Transverse colon (tissue), 4 donors: ENCODE results near the gene SEMA5B. TPM values are rescaled to one million over a fixed set of nuclear protein-coding genes. Genes with fewer than 3 reads are reported as not detected.

Experiments
- DNase-seq: peaks from one replicate; pipeline ENCODE4 v3.0.0-alpha.2; 2019
- H3K27ac ChIP-seq, 4 donors: fragments of 200-600 bp; sonication (generic); 2 replicates each; pipeline ENCODE4 v1.5.1; 2016 to 2018; ENCODE audit warnings: inconsistent platforms in 4 of 4
- H3K27me3 ChIP-seq: fragments of 200-600 bp; sonication (generic); 2 replicates; pipeline ENCODE4 v1.5.1; 2017; ENCODE audit warnings: inconsistent platforms
- H3K36me3 ChIP-seq, 4 donors: fragments of 200-600 bp; sonication (generic); 2 replicates each; pipeline ENCODE4 v1.5.1; 2017 to 2019; ENCODE audit warnings: inconsistent platforms in 4 of 4
- H3K4me1 ChIP-seq, 4 donors: fragments of 200-600 bp; sonication (generic); 2 replicates each; pipeline ENCODE4 v1.5.1; 2017 to 2020; ENCODE audit warnings: inconsistent platforms in 4 of 4
- H3K4me3 ChIP-seq, 4 donors: fragments of 200-600 bp; sonication (generic); 1 replicate in 1 of 4; 2 replicates in 3 of 4; pipeline versions ENCODE4 v1.5.1 to v1.6.1; 2017 to 2019; ENCODE audit warnings: inconsistent platforms in 4 of 4
- H3K9me3 ChIP-seq, 2 donors: fragments of 200-600 bp; sonication (generic); 2 replicates each; pipeline ENCODE4 v1.5.1; 2017 to 2019; ENCODE audit warnings: inconsistent platforms in 2 of 2
- EP300 ChIP-seq: sonication (generic); formaldehyde crosslinking; IDR thresholded peaks from one replicate; pipeline ENCODE4 v1.6.1; 2017; ENCODE audit warnings: antibody characterized with exemption, low read depth
- POLR2A ChIP-seq: fragments of 450-650 bp; IDR thresholded peaks from one replicate; pipeline ENCODE4 v1.6.1; 2016; ENCODE audit warnings: antibody characterized with exemption, mild to moderate bottlenecking, moderate library complexity
- POLR2AphosphoS5 ChIP-seq, 3 donors: sonication (generic); formaldehyde crosslinking; IDR thresholded peaks; one replicate each; pipeline ENCODE4 v1.6.1; 2016; ENCODE audit warnings: antibody characterized with exemption in 3 of 3
- WGBS, 2 donors: methylation state at CpG; one replicate each; pipeline ENCODE4 v1.1.5; 2018; ENCODE audit warnings: low coverage in 1 of 2; 5-methylcytosine and 5-hydroxymethylcytosine counted together
- in situ Hi-C, 4 donors: fragments of 200-750 bp; cut with MboI; loops; one replicate each; pipeline versions ENCODE4 v1.15.0 to v1.15.1; 2017; ENCODE audit warnings: low sequenced_read_pairs in 3 of 4, low pct_ligation_motif_present in 1 of 4, low pct_unique_long_range_greater_than_20kb in 1 of 4
- intact Hi-C: fragments of 100-400 bp; cut with DNase I; formaldehyde crosslinking; loops from one replicate; pipeline ENCODE4 v1.15.1; 2023; ENCODE audit warnings: low total_unique reads
- total RNA-seq, 4 donors: library from RNA; depleted of rRNA; stranded (reverse); fragments of >200 nt; gene quantifications; one replicate each; pipeline ENCODE4 v1.1.0, GENCODE V29; 2016
- TF ChIP-seq, protein P1 (sequence below), 5 experiments: fragments of 200-600 bp in 3 of 5; fragments of 450-650 bp in 2 of 5; sonication (generic) in 3 of 5; IDR thresholded peaks; 1 replicate in 2 of 5; 2 replicates in 3 of 5; pipeline ENCODE4 v1.5.1; 2016 to 2017; ENCODE audit warnings: antibody characterized with exemption in 5 of 5, inconsistent platforms in 3 of 5, mild to moderate bottlenecking in 2 of 5, moderate library complexity in 1 of 5

Gene SEMA5B
- total RNA-seq, 4 donors from 2014 or later: 0.16 to 1.4 (median 0.27) TPM; not detected in 1

DNA sequence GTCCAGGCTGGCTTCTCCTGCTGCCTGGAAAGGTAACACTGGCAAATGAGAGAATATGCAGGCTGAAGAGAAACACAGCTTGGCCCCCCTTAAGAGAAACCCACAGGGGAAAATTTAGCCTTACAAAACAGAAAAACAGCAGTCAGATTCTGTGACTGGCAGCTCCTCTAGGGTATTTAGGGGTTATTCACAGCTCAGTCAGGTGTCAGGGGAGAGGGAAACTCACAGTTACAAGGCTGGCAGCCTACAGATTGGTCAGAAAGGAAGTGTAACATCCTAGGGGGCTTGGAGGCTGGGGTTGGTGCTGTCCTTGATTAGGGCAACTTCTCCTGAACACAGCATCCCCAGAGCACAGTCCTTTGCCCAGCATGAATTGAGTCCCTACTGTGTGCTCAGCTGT lies 81.4 kb downstream of the SEMA5B start:
- no peaks in the 10 kb centered on the region for H3K27me3 ChIP-seq
- H3K4me1 ChIP-seq: peaks cover 0 to 5% (median 1%) of the 10 kb centered on the region in 4 donors
- H3K27ac ChIP-seq: no peak overlapping the region
- TF ChIP-seq, protein P1, sequence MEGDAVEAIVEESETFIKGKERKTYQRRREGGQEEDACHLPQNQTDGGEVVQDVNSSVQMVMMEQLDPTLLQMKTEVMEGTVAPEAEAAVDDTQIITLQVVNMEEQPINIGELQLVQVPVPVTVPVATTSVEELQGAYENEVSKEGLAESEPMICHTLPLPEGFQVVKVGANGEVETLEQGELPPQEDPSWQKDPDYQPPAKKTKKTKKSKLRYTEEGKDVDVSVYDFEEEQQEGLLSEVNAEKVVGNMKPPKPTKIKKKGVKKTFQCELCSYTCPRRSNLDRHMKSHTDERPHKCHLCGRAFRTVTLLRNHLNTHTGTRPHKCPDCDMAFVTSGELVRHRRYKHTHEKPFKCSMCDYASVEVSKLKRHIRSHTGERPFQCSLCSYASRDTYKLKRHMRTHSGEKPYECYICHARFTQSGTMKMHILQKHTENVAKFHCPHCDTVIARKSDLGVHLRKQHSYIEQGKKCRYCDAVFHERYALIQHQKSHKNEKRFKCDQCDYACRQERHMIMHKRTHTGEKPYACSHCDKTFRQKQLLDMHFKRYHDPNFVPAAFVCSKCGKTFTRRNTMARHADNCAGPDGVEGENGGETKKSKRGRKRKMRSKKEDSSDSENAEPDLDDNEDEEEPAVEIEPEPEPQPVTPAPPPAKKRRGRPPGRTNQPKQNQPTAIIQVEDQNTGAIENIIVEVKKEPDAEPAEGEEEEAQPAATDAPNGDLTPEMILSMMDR (IDR thresholded peaks at IDR 0.05): no peak
- no peak for TF ChIP-seq EP300
- no peak for TF ChIP-seq POLR2AphosphoS5 (IDR thresholded peaks at IDR 0.05)
- no peak for TF ChIP-seq POLR2A
- H3K4me3 ChIP-seq: no peak overlapping the region
- in situ Hi-C loops (loop anchor here in 2 of 4 donors (25.0 kb wide), 1 partner anchor 316 kb away; no protein-coding TSS in a partner anchor), intact Hi-C loops (loop anchor here (10.0 kb wide), 1 partner anchor 79 kb away; the partner anchor contains the start of gene SEMA5B)
- no peak for DNase-seq
- no peaks in the 10 kb centered on the region for H3K9me3 ChIP-seq
- H3K36me3 ChIP-seq: no peaks in the 10 kb centered on the region

DNA sequence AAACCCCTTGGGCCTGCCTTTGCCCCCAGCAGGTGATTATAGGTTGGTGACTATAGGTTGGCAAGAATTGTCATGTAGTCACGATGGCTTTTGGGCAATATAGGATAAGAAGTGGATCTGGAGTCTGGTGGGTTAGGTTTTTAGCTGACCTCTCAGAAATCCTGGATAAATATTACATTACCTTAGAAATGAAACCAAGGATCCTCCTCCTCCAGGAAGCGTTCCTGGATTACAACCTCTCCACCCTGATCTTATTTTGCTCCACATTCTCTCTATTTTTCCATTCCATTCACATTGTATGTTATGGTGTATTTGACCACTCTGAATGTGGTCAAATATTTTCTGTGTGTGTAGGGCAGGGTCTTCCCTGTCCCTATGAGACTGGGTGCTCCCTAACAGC lies 82.3 kb downstream of the SEMA5B start:
- H3K27ac ChIP-seq: no peak overlapping the region
- TF ChIP-seq EP300 (no peak), POLR2AphosphoS5 (IDR thresholded peaks at IDR 0.05) (no peak), POLR2A (no peak)
- TF ChIP-seq, protein P1 (IDR thresholded peaks at IDR 0.05): no peak
- no peaks in the 10 kb centered on the region for H3K9me3 ChIP-seq
- H3K4me3 ChIP-seq: no peak overlapping the region
- intact Hi-C loops (loop anchor here (10.0 kb wide), 1 partner anchor 80 kb away; the partner anchor contains the start of gene SEMA5B), in situ Hi-C loops (loop anchor here in 2 of 4 donors (25.0 kb wide), 1 partner anchor 317 kb away; no protein-coding TSS in a partner anchor)
- H3K4me1 ChIP-seq: peaks cover 0 to 5% (median 1%) of the 10 kb centered on the region in 4 donors
- DNase-seq: no peak
- H3K27me3 ChIP-seq: no peaks in the 10 kb centered on the region
- no peaks in the 10 kb centered on the region for H3K36me3 ChIP-seq
- 83 to 88% methylated on average over 2 of the region's 2 CpGs for WGBS, 2 donors

DNA sequence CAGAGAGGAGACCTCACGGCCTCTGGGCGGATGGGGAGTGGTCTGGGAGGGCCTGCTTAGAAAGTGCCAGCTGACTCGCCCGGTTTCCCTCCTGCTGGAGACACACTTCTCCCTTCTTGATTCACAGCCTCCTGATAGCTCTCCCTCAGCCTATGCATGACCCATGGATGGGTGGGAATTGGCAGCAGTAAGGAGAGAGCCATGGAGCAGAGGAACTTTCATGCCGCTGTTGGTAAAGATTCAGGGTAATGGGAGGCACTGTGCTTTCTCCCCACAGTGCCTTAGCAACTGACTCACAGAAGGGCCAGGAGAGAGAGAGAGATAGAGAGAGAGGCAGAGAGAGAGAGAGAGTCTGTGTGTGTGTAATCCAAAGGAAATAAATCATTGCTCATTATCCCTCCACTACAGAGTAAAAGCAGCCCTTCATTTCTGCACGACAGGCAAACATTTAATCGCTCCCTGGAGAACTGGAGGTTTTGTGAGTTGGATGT lies 82.8 kb downstream of the SEMA5B start:
- Histone ChIP-seq H3K4me1 (peaks cover 0 to 5% (median 1%) of the 10 kb centered on the region in 4 donors), H3K27ac (no peak overlapping the region), H3K4me3 (no peak overlapping the region), H3K9me3 (no peaks in the 10 kb centered on the region), H3K27me3 (no peaks in the 10 kb centered on the region), H3K36me3 (no peaks in the 10 kb centered on the region)
- WGBS, 2 donors: 67 to 73% methylated on average over 2 to 7 of the region's 7 CpGs
- intact Hi-C loops (loop anchor here (10.0 kb wide), 1 partner anchor 80 kb away; the partner anchor contains the start of gene SEMA5B), in situ Hi-C loops (loop anchor here in 2 of 4 donors (25.0 kb wide), 1 partner anchor 318 kb away; no protein-coding TSS in a partner anchor)
- TF ChIP-seq EP300 (no peak), POLR2AphosphoS5 (IDR thresholded peaks at IDR 0.05) (no peak), POLR2A (no peak)
- TF ChIP-seq, protein P1 (IDR thresholded peaks at IDR 0.05): no peak
- no peak for DNase-seq

DNA sequence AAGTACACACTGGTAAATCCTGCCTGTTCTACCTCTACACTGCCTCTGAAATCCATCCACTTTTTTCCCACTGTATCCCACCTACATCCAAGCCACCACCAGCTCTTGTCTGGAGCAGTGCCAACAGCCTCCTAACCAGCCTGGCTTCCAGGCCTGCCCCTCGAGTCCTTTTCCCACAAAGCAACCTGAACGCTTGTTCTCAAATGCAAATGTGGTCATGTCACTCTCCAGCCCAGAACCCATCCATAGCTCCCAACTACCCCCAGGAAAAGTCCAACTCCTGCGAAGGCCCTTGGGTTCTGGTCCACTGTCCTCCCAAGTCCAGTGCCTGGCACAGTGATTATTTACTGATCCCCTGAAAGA lies 83.8 kb downstream of the SEMA5B start:
- in situ Hi-C loops: loop anchor here in 2 of 4 donors (25.0 kb wide), 1 partner anchor 318 kb away; no protein-coding TSS in a partner anchor
- intact Hi-C loops: loop anchor here (10.0 kb wide), 1 partner anchor 81 kb away; the partner anchor contains the start of gene SEMA5B
- Histone ChIP-seq H3K27me3 (no peaks in the 10 kb centered on the region), H3K4me1 (peaks cover 0 to 5% (median 1%) of the 10 kb centered on the region in 4 donors), H3K9me3 (no peaks in the 10 kb centered on the region), H3K27ac (no peak overlapping the region), H3K4me3 (no peak overlapping the region), H3K36me3 (no peaks in the 10 kb centered on the region)
- TF ChIP-seq POLR2A: no peak
- no peak for TF ChIP-seq EP300
- TF ChIP-seq, protein P1 (IDR thresholded peaks at IDR 0.05): no peak
- TF ChIP-seq POLR2AphosphoS5 (IDR thresholded peaks at IDR 0.05): no peak
- 90 to 94% methylated on average over 2 to 3 of the region's 3 CpGs for WGBS, 2 donors
- DNase-seq: no peak
